ENCODE measurements around the gene UBA1.

- no peak for TF ChIP-seq EZH2 (IDR thresholded peaks at IDR 0.05; ENCODE audit: insufficient read depth, poor library complexity, severe bottlenecking)
- TF ChIP-seq EZH2phosphoT487 (IDR thresholded peaks at IDR 0.05; ENCODE audit: insufficient read depth, low read depth): no peak
Observed at GRCh38 chrX:47250017-47250347, 56.4 kb downstream of the UBA1 start.

Data from GM23248 (cell line).